Effector memory CD8-positive, alpha-beta T cell (primary cell): ENCODE results near the gene CGAS.
"Not testable (repeated sequence)": the region's sequence is repeated elsewhere in the genome, so short reads cannot be mapped to it uniquely, and the experiment has no call there.

ENCODE experiments used
- ATAC-seq: fragments of 150-1000 bp; cut with Tn5 transposase; replicated peaks from 2 replicates; pipeline ENCODE4 v1.10.0; 2021; ENCODE audit warnings: mild to moderate bottlenecking, moderate library complexity
- DNase-seq, 3 experiments: peaks; one replicate each; pipeline ENCODE4 v3.0.0; 2021
- H3K27ac Mint-ChIP-seq, 2 donors: one replicate each; pipeline ENCODE4 v1.8.0; 2022; ENCODE audit warnings: mild to moderate bottlenecking in 2 of 2, mixed read lengths in 2 of 2, moderate library complexity in 2 of 2
- H3K27me3 Mint-ChIP-seq, 2 donors: one replicate each; pipeline ENCODE4 v1.8.0; 2022; ENCODE audit warnings: mixed read lengths in 2 of 2
- H3K36me3 Mint-ChIP-seq: one replicate; pipeline ENCODE4 v1.8.0; 2022; ENCODE audit warnings: mild to moderate bottlenecking, moderate library complexity, mixed read lengths; ENCODE audit not compliant: insufficient read depth
- H3K4me1 Mint-ChIP-seq, 2 donors: one replicate each; pipeline ENCODE4 v1.8.0; 2022; ENCODE audit warnings: low read depth in 2 of 2, mixed read lengths in 2 of 2
- H3K4me3 Mint-ChIP-seq, 2 donors: one replicate each; pipeline ENCODE4 v1.8.0; 2022; ENCODE audit warnings: mild to moderate bottlenecking in 2 of 2, mixed read lengths in 2 of 2, moderate library complexity in 2 of 2
- H3K9me3 Mint-ChIP-seq, 2 donors: one replicate each; pipeline ENCODE4 v1.8.0; 2022; ENCODE audit warnings: mixed read lengths in 2 of 2

Gene CGAS

DNA sequence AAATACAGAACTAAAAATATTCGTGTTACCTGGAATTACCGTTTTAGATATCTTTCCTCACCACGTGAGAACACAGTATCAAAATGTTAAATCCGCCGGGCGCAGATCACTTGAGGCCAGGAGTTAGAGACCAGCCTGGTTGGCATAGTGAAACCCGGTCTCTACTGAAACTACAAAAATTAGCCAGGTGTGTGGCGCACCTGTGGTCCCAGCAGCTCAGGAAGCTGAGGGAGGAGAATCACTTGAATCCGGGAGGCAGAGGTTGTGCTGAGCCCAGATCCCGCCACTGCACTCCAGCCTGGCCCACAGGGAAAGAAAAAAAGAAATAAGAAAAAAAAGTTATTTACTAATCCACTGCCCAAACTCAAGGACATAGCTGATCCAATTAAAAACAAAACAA, 62.2 kb downstream of the CGAS start:
- Mint-ChIP-seq H3K27ac (peak overlapping the region in 1 of 2 donors; percentile 89), H3K4me3 (no peak overlapping the region), H3K4me1 (peaks cover 15 to 20% of the 10 kb centered on the region in 2 donors), H3K9me3 (no peaks in the 10 kb centered on the region), H3K36me3 (no peaks in the 10 kb centered on the region), H3K27me3 (no peaks in the 10 kb centered on the region)
- ATAC-seq (no peak), DNase-seq (no peak)

DNA sequence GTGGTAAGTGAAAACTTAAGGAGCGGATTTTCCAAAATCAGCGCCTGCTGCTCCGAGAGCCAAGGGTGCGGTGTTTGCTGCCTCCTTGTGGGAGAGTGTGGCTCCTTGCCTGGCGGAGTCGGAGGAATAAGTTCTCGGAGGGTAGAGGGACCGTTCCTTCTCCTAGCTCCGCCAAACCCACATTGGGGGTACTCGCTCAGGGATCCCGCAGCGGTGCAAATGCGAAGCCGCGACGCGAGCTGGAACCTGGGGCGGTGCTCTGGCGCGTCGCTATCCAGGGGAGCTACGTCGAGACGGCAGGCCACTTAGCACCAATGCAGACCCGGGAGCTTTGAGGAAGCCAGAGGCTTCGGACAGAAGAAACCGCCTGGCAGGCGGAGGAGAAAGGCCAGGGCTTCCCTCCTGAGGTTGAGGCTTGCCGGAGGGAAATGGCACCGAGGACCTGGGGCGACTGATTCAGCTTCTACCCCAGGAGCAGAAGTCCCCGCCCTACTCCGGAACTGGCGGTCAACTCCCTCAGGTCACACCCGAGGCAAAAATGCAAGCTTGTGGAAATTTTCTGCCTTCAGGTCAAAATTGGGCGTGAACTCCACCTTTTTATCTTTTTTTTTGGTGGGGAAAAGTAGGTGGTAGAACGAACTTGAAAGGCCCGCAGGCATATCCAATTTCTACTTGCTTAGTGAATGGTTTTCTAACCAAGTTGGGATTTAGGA, 63.1 kb downstream of the CGAS start:
- Mint-ChIP-seq H3K27ac (peak overlapping the region; percentile 89 to 90), H3K27me3 (no peaks in the 10 kb centered on the region), H3K4me3 (peak overlapping the region; percentile 83 to 89), H3K9me3 (no peaks in the 10 kb centered on the region), H3K36me3 (no peaks in the 10 kb centered on the region), H3K4me1 (peaks cover 13 to 18% of the 10 kb centered on the region in 2 donors)
- peak; percentile 92 for ATAC-seq
- DNase-seq, result peak; percentile 32 to 35 (median 33)

DNA sequence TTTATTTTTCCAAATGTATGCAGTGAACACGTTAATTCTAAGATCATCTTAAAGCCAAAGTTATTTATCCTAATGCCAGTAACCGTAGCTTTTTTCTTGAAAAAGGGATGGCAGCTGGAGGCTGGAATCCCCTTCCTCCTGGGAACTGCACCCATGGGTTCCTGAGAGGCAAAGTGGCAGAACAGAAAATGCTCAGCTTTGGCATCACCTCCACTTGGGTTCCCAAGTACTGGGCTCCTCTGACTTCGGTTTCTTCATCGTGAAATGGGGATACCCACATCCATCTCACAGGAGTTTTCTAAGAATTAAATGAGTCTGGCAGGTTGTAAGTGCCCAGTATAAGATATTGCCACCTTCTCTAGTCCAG, 63.7 kb downstream of the CGAS start:
- H3K27me3 Mint-ChIP-seq, result no peaks in the 10 kb centered on the region
- H3K27ac Mint-ChIP-seq, result peak overlapping the region; percentile 89 to 90
- no peaks in the 10 kb centered on the region for H3K36me3 Mint-ChIP-seq
- H3K9me3 Mint-ChIP-seq, result no peaks in the 10 kb centered on the region
- peak; percentile 3 for ATAC-seq
- H3K4me3 Mint-ChIP-seq, result peak overlapping the region; percentile 83 to 89
- DNase-seq, result no peak
- H3K4me1 Mint-ChIP-seq, result peaks cover 13 to 18% of the 10 kb centered on the region in 2 donors

DNA sequence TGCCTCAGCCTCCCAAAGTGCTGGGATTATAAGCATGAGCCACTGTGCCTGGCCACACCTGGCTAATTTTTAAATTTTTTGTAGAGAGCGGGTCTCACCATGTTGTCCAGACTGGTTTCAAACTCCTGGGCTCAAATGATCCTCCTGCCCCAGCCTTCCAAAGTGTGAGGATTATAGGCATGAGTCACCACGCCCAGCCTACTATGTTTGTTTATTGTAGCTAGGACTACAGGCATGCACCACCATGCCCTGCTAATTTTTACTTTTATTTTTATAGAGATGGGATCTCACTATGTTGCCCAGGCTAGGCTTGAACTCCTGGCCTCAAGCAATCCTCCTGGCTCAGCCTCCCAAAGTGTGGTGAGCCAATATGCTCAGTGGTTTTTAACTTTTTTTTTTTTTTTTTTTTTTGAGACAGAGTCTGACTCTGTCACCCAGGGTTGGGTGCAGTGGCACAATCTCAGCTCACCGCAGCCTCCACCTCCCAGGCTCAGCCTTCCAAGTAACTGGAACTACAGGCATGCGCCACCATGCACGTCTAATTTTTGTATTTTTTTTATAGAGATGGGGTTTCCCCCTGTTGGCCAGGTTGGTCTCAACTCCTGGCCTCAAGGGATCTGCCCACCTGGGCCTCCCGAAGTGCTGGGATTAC, 69.5 kb downstream of the CGAS start:
- Mint-ChIP-seq H3K36me3 (peaks cover 4% of the 10 kb centered on the region), H3K27ac (peak overlapping the region in 1 of 2 donors; percentile 54), H3K9me3 (no peaks in the 10 kb centered on the region), H3K27me3 (no peaks in the 10 kb centered on the region), H3K4me1 (no peaks in the 10 kb centered on the region), H3K4me3 (no peak overlapping the region)
- DNase-seq (no peak), ATAC-seq (no peak)

DNA sequence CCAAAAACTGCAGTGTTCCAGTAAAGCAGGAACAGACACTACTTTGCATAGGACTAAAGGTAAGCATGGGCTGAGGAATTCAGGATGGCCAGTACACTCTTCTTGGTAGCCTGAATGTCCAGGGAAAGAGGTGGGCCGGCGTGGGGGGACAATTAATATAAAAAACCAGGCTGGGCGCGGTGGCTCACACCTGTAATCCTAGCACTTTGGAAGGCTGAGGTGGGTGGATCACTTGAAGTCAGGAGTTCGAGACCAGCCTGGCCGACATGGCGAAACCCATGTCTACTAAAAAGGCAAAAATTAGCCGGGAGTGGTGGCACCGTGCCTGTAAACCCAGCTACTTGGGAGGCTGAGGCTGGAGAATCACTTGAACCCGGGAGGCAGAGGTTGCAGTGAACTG, 70.6 kb downstream of the CGAS start:
- H3K27me3 Mint-ChIP-seq, ATAC-seq, H3K4me3 Mint-ChIP-seq, DNase-seq, H3K36me3 Mint-ChIP-seq, H3K9me3 Mint-ChIP-seq, H3K4me1 Mint-ChIP-seq: not testable (repeated sequence)
- H3K27ac Mint-ChIP-seq, result peak overlapping the region in 1 of 2 donors; percentile 65

DNA sequence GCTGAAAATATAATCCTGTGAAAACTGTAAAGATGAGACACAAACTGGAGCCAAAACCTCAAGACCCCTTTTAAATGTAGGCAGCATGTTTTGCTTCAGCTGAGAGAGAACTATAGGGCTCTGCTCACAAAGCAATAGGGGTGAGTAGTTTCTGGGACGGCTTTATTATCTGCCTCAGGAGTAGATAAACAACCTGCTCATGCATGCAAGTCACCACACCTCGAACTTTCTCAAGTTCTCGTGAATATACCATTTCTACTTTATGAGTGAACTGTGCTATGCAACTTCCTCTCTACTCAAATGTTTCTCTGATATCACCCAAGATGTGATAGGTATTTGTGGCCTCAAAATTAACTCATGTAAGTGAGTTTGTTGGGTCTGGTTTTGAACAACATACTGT, 74.9 kb downstream of the CGAS start:
- no peak for ATAC-seq
- no peak for DNase-seq
- Mint-ChIP-seq H3K4me1 (no peaks in the 10 kb centered on the region), H3K36me3 (peaks cover 3% of the 10 kb centered on the region), H3K4me3 (no peak overlapping the region), H3K9me3 (no peaks in the 10 kb centered on the region), H3K27me3 (no peaks in the 10 kb centered on the region), H3K27ac (no peak overlapping the region)

DNA sequence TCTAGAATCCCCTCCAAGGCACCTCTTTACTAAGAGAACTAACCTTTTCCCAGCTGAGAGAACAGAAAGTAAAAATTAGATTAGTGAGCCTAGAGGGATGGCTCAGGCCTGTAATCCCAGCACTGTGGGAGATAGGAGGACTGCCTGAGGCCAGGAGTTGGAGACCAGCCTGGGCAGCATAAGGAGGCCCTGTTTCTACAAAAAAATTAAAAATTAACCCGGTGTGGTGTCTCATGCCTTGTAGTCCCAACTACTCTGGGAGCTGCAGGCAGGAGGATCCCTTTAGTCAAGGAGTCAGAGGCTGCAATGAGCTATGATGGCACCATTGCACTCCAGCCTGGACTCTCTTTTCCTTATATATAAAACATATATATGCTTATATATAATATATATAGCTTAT, 76.9 kb downstream of the CGAS start:
- Mint-ChIP-seq H3K9me3 (no peaks in the 10 kb centered on the region), H3K4me1 (no peaks in the 10 kb centered on the region), H3K4me3 (no peak overlapping the region), H3K27ac (no peak overlapping the region), H3K27me3 (no peaks in the 10 kb centered on the region), H3K36me3 (no peaks in the 10 kb centered on the region)
- DNase-seq, result no peak
- no peak for ATAC-seq
